Prostate gland (tissue), 2 donors: ENCODE data around the gene ATG7.

ENCODE experiments used
- CTCF ChIP-seq, 4 experiments: fragments of 200-600 bp in 2 of 4; fragments of 450-650 bp in 2 of 4; sonication (generic) in 2 of 4; IDR thresholded peaks; 1 replicate in 3 of 4; 2 replicates in 1 of 4; pipeline ENCODE4 v1.5.1; 2016 to 2019; ENCODE audit warnings: antibody characterized with exemption in 4 of 4, mild to moderate bottlenecking in 2 of 4, moderate library complexity in 2 of 4
- POLR2A ChIP-seq: fragments of 450-650 bp; IDR thresholded peaks from one replicate; pipeline ENCODE4 v1.6.1; 2016; ENCODE audit warnings: antibody characterized with exemption, mild to moderate bottlenecking
- POLR2AphosphoS5 ChIP-seq: sonication (generic); formaldehyde crosslinking; IDR thresholded peaks from one replicate; pipeline ENCODE4 v1.6.1; 2017; ENCODE audit warnings: antibody characterized with exemption

GRCh38 chr3:11559816-11560633, 287.8 kb downstream of the ATG7 start:
- no peak for TF ChIP-seq CTCF (IDR thresholded peaks at IDR 0.05)
- no peak for TF ChIP-seq POLR2A
- no peak for TF ChIP-seq POLR2AphosphoS5
